ENCODE measurements around the gene RNF227.
"Not testable (repeated sequence)": the region's sequence is repeated elsewhere in the genome, so short reads cannot be mapped to it uniquely, and the experiment has no call there.

Gene RNF227

GRCh38 chr17:7880076-7880868 is 35.8 kb downstream of the RNF227 start:
- TF ChIP-seq, protein P1, sequence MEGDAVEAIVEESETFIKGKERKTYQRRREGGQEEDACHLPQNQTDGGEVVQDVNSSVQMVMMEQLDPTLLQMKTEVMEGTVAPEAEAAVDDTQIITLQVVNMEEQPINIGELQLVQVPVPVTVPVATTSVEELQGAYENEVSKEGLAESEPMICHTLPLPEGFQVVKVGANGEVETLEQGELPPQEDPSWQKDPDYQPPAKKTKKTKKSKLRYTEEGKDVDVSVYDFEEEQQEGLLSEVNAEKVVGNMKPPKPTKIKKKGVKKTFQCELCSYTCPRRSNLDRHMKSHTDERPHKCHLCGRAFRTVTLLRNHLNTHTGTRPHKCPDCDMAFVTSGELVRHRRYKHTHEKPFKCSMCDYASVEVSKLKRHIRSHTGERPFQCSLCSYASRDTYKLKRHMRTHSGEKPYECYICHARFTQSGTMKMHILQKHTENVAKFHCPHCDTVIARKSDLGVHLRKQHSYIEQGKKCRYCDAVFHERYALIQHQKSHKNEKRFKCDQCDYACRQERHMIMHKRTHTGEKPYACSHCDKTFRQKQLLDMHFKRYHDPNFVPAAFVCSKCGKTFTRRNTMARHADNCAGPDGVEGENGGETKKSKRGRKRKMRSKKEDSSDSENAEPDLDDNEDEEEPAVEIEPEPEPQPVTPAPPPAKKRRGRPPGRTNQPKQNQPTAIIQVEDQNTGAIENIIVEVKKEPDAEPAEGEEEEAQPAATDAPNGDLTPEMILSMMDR (IDR thresholded peaks at IDR 0.05; ENCODE audit: control insufficient read depth, extremely low read depth, insufficient read depth) = no peak
- H3K4me3 ChIP-seq (ENCODE audit: low read depth, low read length) = no peak overlapping the region
- DNase-seq (ENCODE audit: low read depth) = no peak

GRCh38 chr17:7878234-7878633 is 37.9 kb downstream of the RNF227 start:
- no peak overlapping the region for H3K4me3 ChIP-seq (ENCODE audit: low read depth, low read length)
- no peak for DNase-seq (ENCODE audit: low read depth)
- TF ChIP-seq, protein P1 (IDR thresholded peaks at IDR 0.05; ENCODE audit: control insufficient read depth, extremely low read depth, insufficient read depth) = no peak

DNA sequence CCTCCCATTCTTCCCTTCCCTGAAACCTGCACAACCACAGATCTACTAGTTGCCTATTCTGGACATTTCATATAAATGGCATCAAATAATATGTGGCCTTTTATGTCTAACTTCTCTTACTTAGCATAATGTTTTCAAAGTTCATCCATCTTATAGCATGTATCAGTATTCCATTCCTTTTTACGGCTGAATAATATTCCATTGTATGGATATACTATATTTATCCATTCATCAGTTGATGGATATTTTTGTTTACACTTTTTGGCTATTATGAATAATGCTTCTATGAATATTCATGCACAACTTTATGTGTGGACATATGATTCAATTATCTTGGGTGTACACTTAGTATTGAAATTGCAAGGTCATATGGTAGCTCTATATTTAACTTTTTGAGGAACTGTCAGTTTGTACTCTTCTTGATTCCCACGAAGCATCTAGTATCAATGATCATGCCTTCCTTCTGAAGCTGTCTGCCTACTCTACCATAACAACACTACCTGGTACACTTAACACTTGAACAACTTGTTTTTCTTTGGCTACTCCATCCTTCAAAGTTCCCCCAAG is 40.2 kb downstream of the RNF227 start:
- TF ChIP-seq, protein P1 (IDR thresholded peaks at IDR 0.05; ENCODE audit: control insufficient read depth, extremely low read depth, insufficient read depth) = no peak
- no peak for DNase-seq (ENCODE audit: low read depth)
- H3K4me3 ChIP-seq (ENCODE audit: low read depth, low read length) = no peak overlapping the region

- TF ChIP-seq, protein P1 (IDR thresholded peaks at IDR 0.05; ENCODE audit: control insufficient read depth, extremely low read depth, insufficient read depth) = no peak
- no peak overlapping the region for H3K4me3 ChIP-seq (ENCODE audit: low read depth, low read length)
- no peak for DNase-seq (ENCODE audit: low read depth)
Observed at GRCh38 chr17:7873051-7873450, 43.0 kb downstream of the RNF227 start.

DNA sequence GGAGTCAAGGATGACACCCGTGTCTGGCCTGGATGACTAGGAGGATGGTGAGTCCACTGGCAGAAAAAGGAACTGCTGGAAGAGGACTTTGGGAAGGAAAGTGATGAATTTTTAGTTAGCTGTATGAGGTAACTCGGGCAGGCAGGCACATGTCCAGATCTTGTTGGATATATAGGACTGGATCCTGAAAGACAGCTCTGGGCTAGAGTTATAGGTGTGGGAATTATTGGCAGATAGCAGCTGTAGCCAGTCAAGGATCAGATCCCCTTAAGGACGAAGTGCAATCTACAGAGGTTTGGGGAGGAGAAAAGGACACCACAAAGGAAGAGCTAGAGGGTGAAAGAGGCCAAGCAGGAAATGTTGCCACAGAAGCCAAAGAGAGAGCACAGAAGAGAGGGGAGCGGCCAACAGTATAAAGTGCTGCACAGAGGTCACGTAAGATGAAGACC is 48.2 kb downstream of the RNF227 start:
- DNase-seq (ENCODE audit: low read depth) = no peak
- no peak overlapping the region for H3K4me3 ChIP-seq (ENCODE audit: low read depth, low read length)
- TF ChIP-seq, protein P1 (IDR thresholded peaks at IDR 0.05; ENCODE audit: control insufficient read depth, extremely low read depth, insufficient read depth) = no peak

DNA sequence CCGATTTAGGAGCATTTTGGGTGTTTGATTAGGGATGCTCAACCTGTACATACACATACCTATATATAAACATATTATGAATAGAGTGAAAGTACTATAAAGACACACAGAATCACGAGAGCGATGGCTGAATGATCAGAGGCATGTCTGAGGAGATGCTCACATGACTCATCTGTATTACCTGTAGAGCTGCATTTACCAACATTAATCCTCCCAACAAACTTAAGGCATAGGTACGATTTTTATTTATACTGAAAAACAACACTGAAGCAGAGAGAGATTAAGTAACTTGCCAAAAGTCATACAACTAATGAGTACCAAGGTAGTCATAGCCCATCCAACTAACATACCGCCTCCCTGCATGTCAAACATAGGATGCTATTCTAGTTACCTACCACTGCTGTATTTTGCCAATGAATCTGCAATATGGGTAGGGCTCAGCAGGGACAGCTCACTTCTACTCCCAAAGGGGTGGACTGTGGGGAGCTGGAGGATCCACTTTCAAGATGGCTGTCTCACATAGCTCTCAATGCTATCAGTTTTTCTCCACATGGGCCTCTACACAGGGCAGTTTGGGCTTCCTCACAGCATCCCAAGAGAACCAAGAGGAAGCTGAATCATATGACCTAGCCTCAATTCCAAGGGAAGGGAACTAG is 51.0 kb downstream of the RNF227 start:
- TF ChIP-seq, protein P1 (IDR thresholded peaks at IDR 0.05; ENCODE audit: control insufficient read depth, extremely low read depth, insufficient read depth) = no peak
- H3K4me3 ChIP-seq (ENCODE audit: low read depth, low read length) = no peak overlapping the region
- DNase-seq (ENCODE audit: low read depth) = no peak

DNA sequence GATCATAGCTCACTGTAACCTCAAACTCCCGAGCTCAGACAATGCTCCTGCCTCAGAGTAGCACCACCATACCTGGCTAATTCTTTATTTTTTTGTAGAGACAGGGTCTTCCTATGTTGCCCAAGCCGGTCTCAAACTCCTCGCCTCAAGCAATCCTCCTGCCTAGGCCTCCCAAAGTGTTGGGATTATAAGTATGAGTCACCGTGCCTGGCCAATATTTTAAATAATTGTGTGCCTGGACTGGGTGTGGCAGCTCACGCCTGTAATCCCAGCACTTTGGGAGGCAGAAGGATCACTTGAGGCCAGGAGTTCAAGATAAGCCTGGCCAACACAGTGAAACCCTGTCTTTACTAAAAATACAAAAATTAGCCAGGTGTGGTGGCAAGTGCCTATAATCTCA is 51.7 kb downstream of the RNF227 start:
- not testable (repeated sequence) for DNase-seq (ENCODE audit: low read depth)

More for the DNA sequence above, 51.7 kb downstream of the RNF227 start:
- H3K4me3 ChIP-seq (ENCODE audit: low read depth, low read length) = not testable (repeated sequence)

Measured in LNCaP clone FGC (cell line).